ENCODE measurements around the gene C18orf63.

Gene C18orf63

GRCh38 chr18:74367905-74368304 is 52.3 kb downstream of the C18orf63 start:
- Histone ChIP-seq H3K4me3 (ENCODE audit: low read depth, low read length) (no peak overlapping the region), H3K9me3 (ENCODE audit: control insufficient read depth, insufficient read depth, low read depth, low read length) (no peaks in the 10 kb centered on the region), H3K27ac (ENCODE audit: extremely low read depth, low read depth, low read length) (no peak overlapping the region), H3K4me1 (ENCODE audit: control insufficient read depth, insufficient read depth, low read length) (no peaks in the 10 kb centered on the region), H3K36me3 (ENCODE audit: control insufficient read depth in 2 of 2, insufficient read depth in 1 of 2, low read length in 2 of 2) (no peaks in the 10 kb centered on the region)
- CTCF ChIA-PET = no interaction called here
- no peak for TF ChIP-seq ZNF548 (tag by site-specific recombination; IDR thresholded peaks at IDR 0.05)
- no peak for TF ChIP-seq KLF8 (tag by site-specific recombination; IDR thresholded peaks at IDR 0.05)
- TF ChIP-seq, protein P1, sequence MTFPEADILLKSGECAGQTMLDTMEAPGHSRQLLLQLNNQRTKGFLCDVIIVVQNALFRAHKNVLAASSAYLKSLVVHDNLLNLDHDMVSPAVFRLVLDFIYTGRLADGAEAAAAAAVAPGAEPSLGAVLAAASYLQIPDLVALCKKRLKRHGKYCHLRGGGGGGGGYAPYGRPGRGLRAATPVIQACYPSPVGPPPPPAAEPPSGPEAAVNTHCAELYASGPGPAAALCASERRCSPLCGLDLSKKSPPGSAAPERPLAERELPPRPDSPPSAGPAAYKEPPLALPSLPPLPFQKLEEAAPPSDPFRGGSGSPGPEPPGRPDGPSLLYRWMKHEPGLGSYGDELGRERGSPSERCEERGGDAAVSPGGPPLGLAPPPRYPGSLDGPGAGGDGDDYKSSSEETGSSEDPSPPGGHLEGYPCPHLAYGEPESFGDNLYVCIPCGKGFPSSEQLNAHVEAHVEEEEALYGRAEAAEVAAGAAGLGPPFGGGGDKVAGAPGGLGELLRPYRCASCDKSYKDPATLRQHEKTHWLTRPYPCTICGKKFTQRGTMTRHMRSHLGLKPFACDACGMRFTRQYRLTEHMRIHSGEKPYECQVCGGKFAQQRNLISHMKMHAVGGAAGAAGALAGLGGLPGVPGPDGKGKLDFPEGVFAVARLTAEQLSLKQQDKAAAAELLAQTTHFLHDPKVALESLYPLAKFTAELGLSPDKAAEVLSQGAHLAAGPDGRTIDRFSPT (tag by site-specific recombination; IDR thresholded peaks at IDR 0.05) = no peak
- TF ChIP-seq, protein P2, sequence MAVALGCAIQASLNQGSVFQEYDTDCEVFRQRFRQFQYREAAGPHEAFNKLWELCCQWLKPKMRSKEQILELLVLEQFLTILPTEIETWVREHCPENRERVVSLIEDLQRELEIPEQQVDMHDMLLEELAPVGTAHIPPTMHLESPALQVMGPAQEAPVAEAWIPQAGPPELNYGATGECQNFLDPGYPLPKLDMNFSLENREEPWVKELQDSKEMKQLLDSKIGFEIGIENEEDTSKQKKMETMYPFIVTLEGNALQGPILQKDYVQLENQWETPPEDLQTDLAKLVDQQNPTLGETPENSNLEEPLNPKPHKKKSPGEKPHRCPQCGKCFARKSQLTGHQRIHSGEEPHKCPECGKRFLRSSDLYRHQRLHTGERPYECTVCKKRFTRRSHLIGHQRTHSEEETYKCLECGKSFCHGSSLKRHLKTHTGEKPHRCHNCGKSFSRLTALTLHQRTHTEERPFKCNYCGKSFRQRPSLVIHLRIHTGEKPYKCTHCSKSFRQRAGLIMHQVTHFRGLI (tag by site-specific recombination; IDR thresholded peaks at IDR 0.05) = no peak
- no peak for TF ChIP-seq ZSCAN18 (tag by site-specific recombination; IDR thresholded peaks at IDR 0.05)
- TF ChIP-seq ZNF571 (tag by site-specific recombination; IDR thresholded peaks at IDR 0.05) = no peak
- no peak for TF ChIP-seq SETDB1 (IDR thresholded peaks at IDR 0.05; ENCODE audit: insufficient read length, low read length)
- no peak for TF ChIP-seq RBAK (tag by site-specific recombination; IDR thresholded peaks at IDR 0.05)
- no peak for TF ChIP-seq MEIS1 (CRISPR knock-in tag; IDR thresholded peaks at IDR 0.05; ENCODE audit: borderline replicate concordance)
- TF ChIP-seq ZNF394 (tag by site-specific recombination; IDR thresholded peaks at IDR 0.05; ENCODE audit: borderline replicate concordance) = no peak
- no peak for TF ChIP-seq ZBTB10 (tag by site-specific recombination; IDR thresholded peaks at IDR 0.05)
- no peak for TF ChIP-seq ZIC2 (tag by site-specific recombination; IDR thresholded peaks at IDR 0.05)
- TF ChIP-seq ZBTB17 (tag by site-specific recombination; IDR thresholded peaks at IDR 0.05) = no peak
- no peak for TF ChIP-seq SP7 (tag by site-specific recombination; IDR thresholded peaks at IDR 0.05)
- TF ChIP-seq ZBTB21 (tag by site-specific recombination; IDR thresholded peaks at IDR 0.05) = no peak
- no peak for TF ChIP-seq REPIN1 (tag by site-specific recombination; IDR thresholded peaks at IDR 0.05; ENCODE audit: low read depth)
- no peak for TF ChIP-seq KLF9 (tag by site-specific recombination; IDR thresholded peaks at IDR 0.05; ENCODE audit: low read depth)
- no peak for TF ChIP-seq ZNF580 (tag by site-specific recombination; IDR thresholded peaks at IDR 0.05)
- TF ChIP-seq YY1 (tag by site-specific recombination; IDR thresholded peaks at IDR 0.05) = no peak
- no peak for TF ChIP-seq ZNF768 (tag by site-specific recombination; IDR thresholded peaks at IDR 0.05)
- POLR2A ChIA-PET = no interaction called here
